ENCODE measurements around the gene NBDY. TPM values are rescaled to one million over a fixed set of nuclear protein-coding genes. Genes with fewer than 3 reads are reported as not detected.

The NBDY gene
- total RNA-seq, 1 donor from 2014 or later, result 90.1 TPM

DNA sequence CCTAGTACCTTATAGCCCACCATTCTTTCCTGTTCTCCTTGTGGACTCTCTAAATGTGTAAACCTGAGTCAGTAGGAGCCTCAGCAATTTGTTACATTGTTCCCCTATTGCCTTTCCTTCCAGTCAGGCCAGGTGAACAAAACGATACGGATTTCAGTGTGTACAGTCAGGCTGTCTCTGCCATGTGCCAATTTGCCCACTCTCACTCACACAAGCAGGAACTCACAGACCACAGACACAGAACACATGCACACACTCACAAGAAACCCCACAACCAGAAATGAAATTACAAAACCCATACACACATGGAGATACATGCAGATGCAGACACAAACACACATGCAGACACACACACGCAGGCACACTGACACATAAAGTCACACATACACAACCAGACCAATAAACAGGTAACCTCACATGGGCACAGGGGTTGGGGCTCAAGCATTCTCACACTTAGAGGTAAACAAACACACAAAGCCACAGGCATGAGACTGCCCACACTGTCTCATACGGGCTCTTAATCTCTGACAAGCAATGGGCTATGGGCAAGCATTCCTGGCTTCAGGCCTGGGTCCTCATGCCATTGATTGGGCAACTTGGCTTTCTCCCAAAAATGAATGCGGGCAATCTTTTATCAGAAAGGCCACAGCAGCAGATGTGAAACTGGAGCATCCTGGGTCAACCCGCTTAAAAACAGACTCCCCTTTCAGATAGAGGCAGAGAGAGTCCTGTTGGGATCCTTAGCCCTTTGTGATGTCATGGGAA, 68.7 kb downstream of the NBDY start:
- Mint-ChIP-seq H3K4me1 (ENCODE audit: unreplicated experiment) (peaks cover 43% of the 10 kb centered on the region), H3K9me3 (ENCODE audit: unreplicated experiment) (no peaks in the 10 kb centered on the region), H3K4me3 (ENCODE audit: unreplicated experiment) (no peak overlapping the region), H3K36me3 (ENCODE audit: low read depth, unreplicated experiment) (peaks cover 20% of the 10 kb centered on the region), H3K27ac (ENCODE audit: unreplicated experiment) (peak overlapping the region; percentile 37), H3K27me3 (ENCODE audit: unreplicated experiment) (peaks cover 5% of the 10 kb centered on the region)
- DNase-seq (ENCODE audit: low spot score), result no peak
- TF ChIP-seq, protein P1, sequence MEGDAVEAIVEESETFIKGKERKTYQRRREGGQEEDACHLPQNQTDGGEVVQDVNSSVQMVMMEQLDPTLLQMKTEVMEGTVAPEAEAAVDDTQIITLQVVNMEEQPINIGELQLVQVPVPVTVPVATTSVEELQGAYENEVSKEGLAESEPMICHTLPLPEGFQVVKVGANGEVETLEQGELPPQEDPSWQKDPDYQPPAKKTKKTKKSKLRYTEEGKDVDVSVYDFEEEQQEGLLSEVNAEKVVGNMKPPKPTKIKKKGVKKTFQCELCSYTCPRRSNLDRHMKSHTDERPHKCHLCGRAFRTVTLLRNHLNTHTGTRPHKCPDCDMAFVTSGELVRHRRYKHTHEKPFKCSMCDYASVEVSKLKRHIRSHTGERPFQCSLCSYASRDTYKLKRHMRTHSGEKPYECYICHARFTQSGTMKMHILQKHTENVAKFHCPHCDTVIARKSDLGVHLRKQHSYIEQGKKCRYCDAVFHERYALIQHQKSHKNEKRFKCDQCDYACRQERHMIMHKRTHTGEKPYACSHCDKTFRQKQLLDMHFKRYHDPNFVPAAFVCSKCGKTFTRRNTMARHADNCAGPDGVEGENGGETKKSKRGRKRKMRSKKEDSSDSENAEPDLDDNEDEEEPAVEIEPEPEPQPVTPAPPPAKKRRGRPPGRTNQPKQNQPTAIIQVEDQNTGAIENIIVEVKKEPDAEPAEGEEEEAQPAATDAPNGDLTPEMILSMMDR (IDR thresholded peaks at IDR 0.05; ENCODE audit: unreplicated experiment), result no peak

DNA sequence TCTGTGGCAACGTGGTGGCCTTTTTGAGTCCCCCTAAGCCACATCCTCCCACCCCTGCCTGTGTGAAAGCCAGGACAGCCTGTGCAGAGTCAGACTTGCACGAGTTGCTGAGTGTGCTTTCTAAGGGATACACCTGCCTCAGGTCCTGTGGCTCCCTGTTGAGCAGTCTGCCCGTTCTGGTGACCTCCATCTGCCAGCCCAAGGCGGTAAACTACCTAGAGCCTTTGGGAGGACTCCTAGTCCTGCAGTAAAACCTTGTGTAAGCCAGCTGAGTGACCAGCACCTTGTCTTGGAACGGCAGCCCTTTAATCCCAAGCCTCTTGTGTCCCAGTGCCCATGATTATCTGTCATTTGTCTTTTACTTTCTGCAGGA, 69.3 kb downstream of the NBDY start:
- peaks cover 5% of the 10 kb centered on the region for H3K27me3 Mint-ChIP-seq (ENCODE audit: unreplicated experiment)
- DNase-seq (ENCODE audit: low spot score), result no peak
- peaks cover 43% of the 10 kb centered on the region for H3K4me1 Mint-ChIP-seq (ENCODE audit: unreplicated experiment)
- peaks cover 20% of the 10 kb centered on the region for H3K36me3 Mint-ChIP-seq (ENCODE audit: low read depth, unreplicated experiment)
- H3K9me3 Mint-ChIP-seq (ENCODE audit: unreplicated experiment), result no peaks in the 10 kb centered on the region
- TF ChIP-seq, protein P1 (IDR thresholded peaks at IDR 0.05; ENCODE audit: unreplicated experiment), result no peak
- H3K4me3 Mint-ChIP-seq (ENCODE audit: unreplicated experiment), result no peak overlapping the region
- no peak overlapping the region for H3K27ac Mint-ChIP-seq (ENCODE audit: unreplicated experiment)

DNA sequence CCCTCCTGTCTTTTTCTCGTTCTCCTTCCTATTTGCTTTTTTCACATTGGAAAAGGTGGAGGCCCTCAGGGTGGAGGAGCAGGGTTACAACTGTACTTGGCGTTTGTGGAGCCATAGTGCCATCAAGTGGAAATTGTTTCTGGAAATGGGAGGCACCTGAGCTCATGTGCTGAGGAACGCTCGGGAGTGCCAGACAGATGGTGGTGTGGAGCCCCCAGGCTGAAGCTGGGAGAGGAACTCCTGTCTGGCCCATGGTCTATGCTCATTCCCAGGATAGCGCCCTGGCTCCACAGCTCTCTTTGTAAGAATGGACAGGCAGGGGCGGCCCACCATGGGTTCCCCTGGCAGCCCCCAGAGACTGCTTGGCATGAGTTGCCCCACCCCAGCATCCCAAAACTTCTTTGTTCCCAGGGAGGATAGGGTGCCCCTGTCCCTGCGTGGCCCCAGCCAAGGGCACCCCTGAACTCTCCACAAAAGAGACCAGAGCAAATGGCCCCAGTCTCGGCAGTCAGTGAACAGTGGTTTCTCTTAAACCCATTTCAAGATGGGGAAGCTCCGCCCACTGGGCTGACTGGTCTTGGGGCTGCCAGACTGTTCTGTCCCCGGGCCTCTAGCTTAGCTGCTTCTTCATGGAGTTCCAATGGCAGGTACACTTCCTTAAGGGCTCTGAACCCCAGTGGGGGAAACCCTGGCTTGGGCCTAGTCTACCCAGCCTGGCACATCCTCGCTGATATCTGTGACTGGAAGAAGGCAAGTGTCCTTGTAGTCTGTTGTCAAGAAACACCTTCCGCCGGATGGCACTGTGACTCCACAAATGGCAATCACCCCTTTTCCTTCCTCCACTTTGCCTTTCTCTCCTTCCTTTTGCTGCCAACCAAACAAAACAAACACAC, 70.1 kb downstream of the NBDY start:
- TF ChIP-seq, protein P1 (IDR thresholded peaks at IDR 0.05; ENCODE audit: unreplicated experiment), result no peak
- Mint-ChIP-seq H3K4me3 (ENCODE audit: unreplicated experiment) (no peak overlapping the region), H3K27me3 (ENCODE audit: unreplicated experiment) (peaks cover 5% of the 10 kb centered on the region), H3K36me3 (ENCODE audit: low read depth, unreplicated experiment) (peaks cover 20% of the 10 kb centered on the region), H3K9me3 (ENCODE audit: unreplicated experiment) (no peaks in the 10 kb centered on the region), H3K27ac (ENCODE audit: unreplicated experiment) (peak overlapping the region; percentile 48), H3K4me1 (ENCODE audit: unreplicated experiment) (peaks cover 43% of the 10 kb centered on the region)
- DNase-seq (ENCODE audit: low spot score), result no peak

DNA sequence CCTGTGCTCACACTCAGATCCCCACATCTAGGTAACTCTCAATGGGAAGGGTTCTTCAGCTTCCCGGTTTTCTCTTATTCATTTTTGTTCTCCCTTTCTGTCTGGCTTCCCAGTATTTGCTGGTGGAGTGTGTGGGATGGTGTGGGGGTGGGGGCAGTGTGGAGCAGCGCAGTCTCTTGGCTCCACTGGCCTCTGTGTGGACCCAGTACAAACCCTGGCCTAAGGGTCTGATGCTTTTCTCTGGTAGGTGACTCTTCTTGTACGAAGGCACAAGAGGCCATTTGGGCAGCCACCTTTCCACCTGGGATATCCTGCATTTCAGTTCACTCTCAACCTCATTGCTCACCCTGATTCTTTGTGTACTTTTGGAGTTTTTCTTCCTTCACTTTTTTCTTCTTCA, 71.3 kb downstream of the NBDY start:
- H3K27me3 Mint-ChIP-seq (ENCODE audit: unreplicated experiment), result peaks cover 5% of the 10 kb centered on the region
- TF ChIP-seq, protein P1 (IDR thresholded peaks at IDR 0.05; ENCODE audit: unreplicated experiment), result no peak
- H3K36me3 Mint-ChIP-seq (ENCODE audit: low read depth, unreplicated experiment), result peaks cover 15% of the 10 kb centered on the region
- no peak overlapping the region for H3K4me3 Mint-ChIP-seq (ENCODE audit: unreplicated experiment)
- H3K9me3 Mint-ChIP-seq (ENCODE audit: unreplicated experiment), result no peaks in the 10 kb centered on the region
- H3K27ac Mint-ChIP-seq (ENCODE audit: unreplicated experiment), result no peak overlapping the region
- peaks cover 43% of the 10 kb centered on the region for H3K4me1 Mint-ChIP-seq (ENCODE audit: unreplicated experiment)
- DNase-seq (ENCODE audit: low spot score), result no peak
